ENCODE data around the gene NCKAP5. TPM values are rescaled to one million over a fixed set of nuclear protein-coding genes. Genes with fewer than 3 reads are reported as not detected.
"Not testable (repeated sequence)": the region's sequence is repeated elsewhere in the genome, so short reads cannot be mapped to it uniquely, and the experiment has no call there.

Gene NCKAP5
- total RNA-seq, 1 donor from 2014 or later, result under 0.01 TPM

DNA sequence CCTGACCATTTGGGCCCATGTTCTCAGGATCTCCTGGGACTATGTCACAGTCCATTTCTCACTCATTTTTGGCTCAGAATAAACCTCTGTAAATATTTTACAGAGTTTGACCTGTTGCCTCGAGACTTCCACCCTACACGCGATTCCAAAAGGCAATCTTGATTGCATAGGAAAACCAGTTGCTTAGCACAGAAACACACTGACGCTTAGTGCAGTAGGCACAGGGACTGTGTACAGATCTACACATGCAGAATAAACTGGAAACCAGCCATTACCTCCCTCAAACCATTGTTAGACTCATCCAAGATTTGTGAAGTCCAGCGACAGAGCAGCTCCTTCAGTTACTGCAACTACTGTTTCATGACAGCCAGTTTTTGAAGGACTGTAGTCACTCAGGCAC, 73.0 kb downstream of the NCKAP5 start:
- no peak for DNase-seq

DNA sequence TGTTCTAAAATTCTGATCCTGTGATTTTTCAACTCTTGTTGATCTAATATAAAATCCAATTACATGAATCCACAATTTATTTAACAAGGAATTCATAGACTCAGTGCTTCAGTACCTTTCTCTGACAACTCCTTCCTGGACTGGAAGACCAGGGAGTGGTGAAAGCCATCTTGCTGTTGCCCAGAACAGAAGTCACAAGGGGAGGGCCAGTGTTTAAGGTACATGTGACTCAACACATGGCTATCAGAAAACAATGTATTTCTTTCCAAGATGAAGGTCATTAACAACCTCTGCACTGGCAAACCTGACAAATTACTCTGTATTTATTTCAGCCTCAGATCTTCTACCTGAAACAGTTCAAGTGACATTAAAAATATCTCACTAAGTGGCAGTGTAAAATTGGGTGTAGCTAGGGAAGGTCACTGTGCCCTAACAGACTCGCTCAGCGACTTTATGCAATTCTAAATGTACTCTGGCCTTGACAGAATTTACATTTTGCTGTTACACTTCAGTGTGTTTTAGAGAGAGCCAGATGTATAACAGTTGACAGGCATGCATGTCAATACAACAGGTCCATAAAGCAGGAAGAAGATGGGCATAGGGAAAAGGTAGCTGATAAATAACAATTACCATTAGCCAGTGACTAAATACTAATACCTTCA, 75.4 kb downstream of the NCKAP5 start:
- no peak for DNase-seq

DNA sequence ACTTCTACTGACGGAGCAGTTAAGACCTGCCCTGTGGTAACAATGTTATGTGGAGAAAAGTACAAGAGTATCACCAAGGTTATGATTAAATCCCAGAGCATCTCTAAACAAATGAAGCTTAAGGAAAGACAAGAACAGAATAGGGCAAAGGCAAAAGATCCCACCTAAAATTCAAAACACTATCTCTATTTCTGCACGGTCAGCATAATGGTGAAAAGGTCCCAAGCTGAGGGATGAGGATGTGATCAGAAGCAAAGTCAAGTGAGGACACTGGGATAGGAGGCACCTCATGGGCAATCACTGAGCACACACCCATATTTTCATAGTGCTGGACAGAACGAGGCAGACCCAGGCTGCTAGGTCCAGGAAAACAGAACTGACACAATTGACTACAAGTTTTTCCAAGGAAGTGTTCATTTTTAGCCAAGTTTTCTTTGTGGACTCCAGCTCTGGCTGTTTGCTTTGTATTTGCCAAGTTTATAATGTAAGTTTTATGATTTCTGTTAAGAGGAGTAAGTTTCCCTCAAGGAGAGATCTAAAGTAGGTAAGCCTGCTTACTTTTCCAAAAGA, 77.8 kb downstream of the NCKAP5 start:
- DNase-seq, result no peak

DNA sequence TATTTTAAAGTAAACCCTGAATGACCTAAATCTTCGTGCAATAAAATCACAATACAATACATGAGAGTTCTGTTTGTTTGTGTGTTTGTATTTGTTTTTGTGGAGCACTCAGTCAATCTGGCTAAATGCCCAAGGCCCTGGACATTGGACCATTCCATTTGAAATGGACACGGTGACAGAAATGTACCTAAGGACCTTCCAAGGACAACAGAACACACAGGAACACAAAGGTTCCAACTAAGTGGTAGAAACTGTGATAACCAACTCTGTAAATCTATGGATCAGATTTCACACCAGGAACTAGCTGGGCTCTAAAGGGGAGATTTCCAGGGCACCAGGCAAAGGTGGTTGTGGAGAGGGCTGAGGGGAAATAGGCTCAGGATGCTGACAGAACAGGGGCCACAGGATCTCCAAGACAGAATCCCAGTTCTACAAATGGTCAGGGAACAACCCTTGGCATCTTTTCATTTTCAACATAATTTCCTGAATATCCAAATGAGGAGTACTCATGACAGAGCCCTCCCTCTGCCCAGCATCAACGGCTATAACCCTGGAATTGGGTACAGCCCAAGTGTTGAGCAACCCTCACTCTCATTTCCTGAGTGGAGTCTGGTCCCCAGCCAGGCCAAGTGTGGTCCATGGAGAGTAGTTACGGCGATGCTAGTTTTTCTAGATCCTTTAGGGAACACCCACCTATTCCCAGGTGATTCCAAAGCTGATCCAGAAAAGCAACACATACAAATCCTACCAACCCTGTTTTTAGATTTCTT, 78.4 kb downstream of the NCKAP5 start:
- no peak for DNase-seq

DNA sequence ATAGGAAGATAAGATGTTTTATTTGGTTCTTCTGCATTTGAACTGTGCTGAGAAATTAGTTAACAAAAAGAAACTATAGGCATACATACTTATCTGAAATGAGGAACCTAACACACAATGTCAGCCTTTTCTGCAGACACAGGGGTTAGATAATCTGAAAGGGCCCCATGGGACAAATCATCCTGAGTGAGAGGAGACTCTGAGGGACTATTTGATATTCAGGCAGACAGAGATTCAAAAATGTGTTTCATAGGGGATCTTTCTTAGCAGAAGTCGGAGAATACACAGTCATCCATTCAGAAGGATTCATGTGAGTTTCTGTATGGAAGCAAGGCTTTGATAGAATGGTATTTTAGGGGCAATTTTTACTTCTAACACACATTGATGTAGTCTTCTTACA, 79.1 kb downstream of the NCKAP5 start:
- DNase-seq, result no peak

DNA sequence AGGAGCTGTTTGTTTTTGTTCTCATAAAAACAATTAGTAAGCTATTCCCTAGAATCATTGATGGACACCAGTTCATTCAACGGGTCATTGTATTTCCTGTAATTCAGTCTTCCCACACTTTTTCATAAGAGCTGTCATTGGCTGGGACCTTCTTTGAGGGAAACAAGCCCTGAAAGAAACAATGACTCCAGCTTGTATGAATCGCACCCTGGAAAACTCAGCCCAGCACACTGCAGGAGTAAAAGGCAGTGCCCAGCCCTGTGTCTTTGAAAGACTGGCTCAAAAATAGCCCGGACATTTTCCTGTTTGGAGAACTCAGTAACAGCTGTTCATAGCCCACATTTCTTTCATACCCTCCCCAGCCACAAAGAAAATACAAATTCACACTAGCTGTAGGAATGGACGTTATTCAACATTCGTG, 81.5 kb downstream of the NCKAP5 start:
- DNase-seq, result peak; percentile 44

DNA sequence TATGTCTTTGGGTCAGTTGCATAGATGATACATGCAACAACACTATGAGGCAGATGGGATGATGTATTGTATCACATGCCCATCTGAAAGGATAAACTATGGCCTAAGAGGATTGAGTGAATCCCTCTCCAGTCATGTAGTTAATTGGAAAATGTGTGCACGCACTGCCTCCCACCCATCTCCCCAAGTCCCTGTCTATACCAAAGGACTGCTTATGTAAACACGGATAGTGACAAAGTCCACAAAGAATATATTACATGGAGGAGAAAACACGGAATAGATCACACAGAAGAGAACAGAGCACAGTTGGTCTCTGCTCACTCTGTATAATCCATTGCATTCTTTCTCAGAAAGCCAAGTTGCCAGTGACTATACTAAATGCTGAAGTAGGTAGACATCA, 82.4 kb downstream of the NCKAP5 start:
- no peak for DNase-seq

DNA sequence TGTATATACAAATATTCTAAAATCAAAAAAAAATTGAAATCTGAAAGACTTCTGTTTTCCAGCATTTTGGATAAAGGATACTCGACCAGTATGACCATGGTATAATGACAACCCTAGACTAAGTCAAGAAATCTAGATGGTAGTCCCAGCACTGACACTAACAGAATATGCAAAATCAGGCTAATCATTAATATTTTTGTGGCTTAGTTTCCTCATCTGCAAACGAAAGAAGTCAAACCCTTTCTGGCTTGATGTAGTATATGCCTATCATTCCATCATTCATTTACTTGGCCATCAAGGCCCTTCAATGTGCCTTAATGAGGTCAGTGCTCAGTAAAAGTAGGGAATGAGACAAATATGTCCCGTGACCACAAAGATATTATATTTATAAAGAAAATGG, 83.5 kb downstream of the NCKAP5 start:
- DNase-seq, result no peak

DNA sequence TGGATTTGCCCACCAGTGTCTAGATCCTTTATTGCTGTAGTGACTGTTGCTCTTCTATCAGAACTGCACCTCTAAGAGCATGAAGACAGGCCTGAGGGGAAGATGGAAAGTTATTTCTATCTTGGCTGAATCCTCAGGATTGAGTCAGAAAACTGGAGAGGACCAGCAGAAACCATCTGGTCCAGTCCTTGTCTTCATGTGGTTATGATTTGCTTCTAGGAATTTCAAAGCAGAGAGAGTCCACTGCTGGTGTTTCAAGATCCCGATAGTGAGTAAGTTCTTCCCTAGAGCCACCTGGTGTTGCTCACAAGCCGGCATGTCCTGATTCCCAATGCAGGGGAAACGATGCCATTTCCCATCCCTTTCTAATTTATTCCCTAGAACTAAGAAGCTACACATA, 84.2 kb downstream of the NCKAP5 start:
- DNase-seq, result no peak

DNA sequence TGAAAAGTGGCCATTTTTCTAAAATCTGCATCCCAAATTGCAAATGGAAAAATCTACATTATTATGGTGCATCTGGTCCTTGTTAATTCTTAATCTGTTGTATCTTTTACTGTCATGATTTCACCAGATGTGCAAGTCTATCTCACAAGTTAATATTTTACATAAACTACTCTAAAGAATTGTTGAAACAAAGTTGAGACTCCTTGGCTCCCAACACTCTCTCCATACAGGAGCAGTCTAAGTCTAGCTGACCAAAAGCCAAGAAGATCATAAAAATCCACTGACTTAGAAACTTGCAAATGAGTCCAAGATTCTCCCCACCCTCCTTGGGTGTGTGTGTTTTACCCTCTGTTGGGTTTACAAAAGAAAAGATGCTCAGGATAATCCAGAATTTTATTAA, 85.1 kb downstream of the NCKAP5 start:
- no peak for DNase-seq

DNA sequence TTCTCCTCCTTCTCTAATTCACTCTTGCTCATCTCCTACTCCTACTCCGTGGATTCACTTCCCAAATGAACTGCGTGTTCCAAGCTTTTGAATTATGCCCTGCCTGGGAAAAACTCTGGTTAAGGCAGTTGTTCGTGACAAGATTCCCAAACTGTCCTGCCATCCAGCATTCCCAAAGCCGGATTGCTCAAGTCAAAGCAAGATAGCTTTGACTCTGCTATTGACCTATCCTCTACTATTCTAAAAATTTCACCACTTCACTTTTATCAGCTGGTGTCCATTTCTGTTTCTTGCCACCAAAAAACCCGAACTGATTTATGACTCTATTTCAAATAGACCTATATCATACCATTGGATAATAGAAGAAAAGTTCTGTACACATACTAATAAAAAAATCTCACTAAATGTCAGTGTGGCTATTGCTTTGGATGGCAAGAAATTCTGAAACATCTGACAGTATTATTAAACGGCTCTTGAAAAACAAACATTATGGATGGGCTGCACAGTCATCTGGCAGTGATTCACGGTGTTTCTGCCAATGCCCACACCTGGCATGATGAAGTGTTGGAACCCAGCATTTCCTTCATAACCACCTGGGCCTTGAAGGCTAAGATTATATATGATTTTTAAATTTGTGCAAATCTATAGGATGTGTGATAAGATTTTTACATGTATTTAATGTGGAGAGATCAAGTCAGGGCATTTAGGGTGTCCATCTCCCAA, 87.4 kb downstream of the NCKAP5 start:
- no peak for DNase-seq

DNA sequence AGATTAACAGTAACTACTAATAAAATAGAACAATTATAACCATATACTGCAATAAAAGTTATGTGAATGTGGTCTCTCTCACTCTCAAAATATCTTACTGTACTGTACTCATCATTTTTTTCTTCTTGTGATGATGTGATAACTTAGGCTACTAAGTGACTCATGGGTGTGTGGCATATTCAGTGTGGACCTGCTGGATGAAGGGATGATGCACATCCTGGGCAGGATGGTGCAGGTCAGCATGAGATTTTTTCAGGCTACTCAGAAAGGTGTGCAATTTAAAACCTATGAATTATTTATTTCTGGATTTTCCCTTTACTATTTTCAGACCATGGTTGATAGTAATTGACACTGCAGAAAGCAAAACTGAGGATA, 90.7 kb downstream of the NCKAP5 start:
- DNase-seq, result no peak

DNA sequence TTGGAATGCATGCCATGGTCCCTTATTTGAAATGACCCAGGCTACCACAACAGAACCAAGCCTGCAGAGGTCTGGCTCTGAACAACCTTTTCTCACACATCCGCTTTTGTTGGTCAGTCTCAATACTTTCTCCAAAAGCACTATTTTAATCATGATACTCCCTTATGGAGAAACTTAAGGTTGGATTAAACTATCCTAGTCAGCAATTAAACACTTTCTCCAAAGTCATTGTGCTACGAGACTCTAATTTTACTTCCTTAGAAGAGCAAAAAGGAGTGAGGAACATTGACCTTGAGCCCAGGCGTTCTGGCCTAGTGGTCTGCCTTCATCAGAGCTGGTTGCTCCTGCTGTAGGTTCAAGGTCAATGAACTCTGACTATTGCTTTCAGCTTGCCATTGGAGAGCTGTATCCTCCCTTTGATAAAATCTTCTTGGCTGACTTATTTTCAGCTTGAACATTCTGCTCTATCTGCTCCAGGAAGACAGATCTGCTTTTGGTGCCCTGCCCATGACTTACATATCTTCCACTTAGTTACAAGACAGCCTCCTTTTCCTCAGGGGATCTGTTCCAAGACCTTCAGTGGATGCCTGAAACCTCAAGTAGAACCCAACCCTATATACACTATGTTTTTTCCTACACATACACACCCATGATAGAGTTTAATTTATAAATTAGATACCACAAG, 91.2 kb downstream of the NCKAP5 start:
- DNase-seq, result no peak

DNA sequence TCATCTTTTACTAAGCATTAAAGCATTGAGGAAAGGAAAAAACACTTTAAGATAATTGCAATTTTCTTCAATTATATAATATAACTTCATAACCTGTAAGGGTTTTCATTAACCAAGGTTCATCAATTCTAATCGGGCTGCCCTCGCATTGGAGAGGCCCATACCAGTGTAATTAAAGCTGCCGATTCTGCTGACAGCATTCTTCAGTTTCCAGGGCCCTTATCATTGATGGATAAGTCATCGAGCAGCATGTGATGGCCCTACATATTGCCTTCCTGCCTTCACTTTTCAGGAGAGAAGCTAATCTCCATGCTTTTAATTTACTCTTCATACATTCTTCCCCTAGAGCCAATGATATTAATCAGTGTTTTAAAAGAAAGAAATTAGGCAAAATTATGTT, 92.0 kb downstream of the NCKAP5 start:
- DNase-seq, result no peak

DNA sequence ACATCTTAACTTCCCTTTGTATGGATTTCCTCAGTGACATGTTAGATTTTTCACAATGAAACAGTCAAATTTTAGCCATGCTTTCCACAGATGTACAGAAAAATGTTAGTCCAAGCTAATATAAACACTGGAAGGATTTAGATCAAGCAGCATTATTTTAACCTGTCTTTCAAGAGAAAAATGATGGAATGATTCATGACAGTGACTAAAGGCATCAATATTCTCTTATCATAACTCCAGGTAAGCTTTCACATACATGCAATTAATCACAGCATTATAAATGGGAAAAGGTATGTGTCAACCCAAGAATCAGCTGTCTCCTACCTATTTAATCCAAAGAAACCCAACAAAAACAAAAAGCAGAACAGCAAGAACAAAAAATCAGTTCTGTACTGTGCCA, 92.7 kb downstream of the NCKAP5 start:
- no peak for DNase-seq

DNA sequence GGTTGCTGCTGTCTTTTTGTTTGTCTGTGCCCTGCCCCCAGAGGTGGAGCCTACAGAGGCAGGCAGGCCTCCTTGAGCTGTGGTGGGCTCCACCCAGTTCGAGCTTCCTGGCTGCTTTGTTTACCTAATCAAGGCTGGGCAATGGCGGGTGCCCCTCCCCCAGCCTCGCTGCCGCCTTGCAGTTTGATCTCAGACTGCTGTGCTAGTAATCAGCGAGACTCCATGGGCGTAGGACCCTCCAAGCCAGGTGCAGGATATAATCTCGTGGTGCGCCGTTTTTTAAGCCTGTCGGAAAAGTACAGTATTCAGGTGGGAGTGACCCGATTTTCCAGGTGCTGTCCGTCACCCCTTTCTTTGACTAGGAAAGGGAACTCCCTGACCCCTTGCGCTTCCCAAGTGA, 97.8 kb downstream of the NCKAP5 start:
- not testable (repeated sequence) for DNase-seq

DNA sequence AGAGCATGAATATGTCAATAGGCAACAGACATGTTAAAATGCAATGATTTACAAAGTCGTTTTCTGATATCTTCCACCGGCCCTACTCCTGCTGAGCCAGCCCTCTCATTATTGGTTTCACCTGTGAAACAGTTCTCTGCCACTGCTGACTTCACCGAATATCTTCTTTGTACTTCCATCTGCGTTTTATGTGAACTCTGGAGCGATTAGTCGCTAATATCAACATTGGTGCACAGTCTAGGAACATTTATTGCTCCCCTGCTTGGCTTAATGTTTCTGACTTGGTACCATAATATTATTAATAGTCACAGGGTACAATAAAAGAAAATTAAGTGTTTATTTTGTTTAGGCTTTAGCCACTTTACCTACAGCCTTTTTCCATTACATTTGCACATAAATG, 105.5 kb downstream of the NCKAP5 start:
- no peak for DNase-seq

DNA sequence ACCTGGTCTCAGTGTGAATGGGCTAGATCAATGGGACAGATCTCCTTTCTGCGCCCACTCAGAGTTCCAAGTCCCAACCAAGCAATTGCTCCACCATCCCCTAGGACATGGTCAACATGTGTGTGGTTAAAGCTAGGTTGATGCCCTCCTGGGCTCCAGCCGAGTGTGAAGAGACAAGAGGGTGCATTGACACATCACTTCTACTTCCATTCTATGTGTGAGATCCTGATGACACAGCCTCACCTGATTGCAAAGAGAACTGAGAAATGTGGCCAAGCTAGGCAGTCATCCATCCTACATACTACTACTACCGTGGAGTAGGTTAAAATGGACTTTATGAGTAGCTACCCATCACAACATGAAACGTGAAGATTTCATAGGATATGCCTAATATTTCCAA, 106.8 kb downstream of the NCKAP5 start:
- DNase-seq, result no peak

DNA sequence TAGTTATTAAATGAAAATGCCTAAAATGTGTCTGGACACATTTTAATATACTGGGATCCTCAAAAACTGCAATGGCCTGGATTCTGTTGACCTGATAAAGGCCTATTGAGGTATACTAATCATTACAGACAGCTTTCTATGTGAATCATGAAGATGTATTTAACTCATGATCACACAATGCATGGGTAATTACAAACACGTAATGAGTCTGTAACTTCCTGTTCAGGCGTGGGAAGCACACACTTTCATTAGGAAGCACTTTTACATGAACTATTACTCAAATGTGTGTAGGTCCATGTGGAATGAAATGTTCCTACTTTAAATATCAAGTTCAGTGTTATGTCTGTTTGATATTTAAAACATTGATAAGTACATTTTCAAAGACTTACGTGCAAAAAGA, 108.7 kb downstream of the NCKAP5 start:
- DNase-seq, result peak; percentile 75

DNA sequence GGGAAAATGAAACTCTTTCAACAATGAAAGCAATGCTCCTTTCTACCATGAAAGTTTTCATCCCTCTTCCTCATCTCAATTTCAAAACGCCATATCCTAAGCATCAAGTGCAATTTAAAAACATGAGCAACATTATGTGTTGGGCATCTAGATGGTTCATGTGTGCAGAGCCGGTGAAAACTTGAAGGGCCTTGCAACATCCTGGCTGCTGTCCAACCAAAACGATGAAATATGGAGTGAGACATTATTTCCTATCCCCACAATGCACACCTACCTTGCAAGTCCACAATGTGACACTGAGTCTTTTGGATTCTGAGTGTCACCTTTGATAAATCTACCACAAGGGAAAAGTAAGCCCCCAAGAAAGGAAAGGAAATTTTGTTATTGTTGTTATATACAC, 110.0 kb downstream of the NCKAP5 start:
- peak; percentile 28 for DNase-seq

DNA sequence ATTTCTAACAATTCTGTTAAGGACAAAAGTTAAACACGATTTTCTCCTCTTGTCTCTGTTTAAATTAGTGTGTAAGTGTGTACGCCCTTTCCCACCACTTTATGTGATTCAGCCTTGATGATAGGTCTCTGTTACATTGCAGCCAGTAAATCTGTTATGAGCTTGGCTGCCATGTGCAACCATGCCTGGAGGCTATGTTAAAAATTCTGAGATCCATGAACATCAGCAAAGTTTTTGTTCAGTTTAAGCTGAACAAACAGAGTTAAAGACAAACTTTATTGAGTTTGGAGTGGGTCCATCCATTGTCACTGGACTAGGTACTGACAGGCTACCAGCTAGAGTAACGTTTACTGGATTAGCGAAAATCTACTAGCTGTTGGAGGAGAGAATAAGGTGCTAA, 110.4 kb downstream of the NCKAP5 start:
- no peak for DNase-seq

DNA sequence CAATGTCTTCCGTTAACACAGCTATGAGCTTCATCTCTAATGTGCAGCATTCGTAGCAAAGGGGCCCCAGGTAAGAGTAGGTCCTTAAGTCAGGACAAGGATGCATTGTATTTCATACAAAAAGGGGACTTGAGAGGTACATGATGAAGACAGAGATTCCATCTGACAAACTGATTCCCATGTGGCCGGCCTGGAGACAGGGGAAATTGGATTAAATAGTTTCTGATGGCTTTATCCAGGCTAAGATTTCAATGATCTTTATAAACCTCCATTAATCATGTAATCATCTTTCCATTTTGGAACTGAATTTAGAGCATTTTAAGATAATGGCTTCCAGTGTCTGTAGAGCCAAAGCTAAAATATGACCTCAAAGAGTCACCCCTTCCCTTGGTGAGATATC, 111.3 kb downstream of the NCKAP5 start:
- no peak for DNase-seq

DNA sequence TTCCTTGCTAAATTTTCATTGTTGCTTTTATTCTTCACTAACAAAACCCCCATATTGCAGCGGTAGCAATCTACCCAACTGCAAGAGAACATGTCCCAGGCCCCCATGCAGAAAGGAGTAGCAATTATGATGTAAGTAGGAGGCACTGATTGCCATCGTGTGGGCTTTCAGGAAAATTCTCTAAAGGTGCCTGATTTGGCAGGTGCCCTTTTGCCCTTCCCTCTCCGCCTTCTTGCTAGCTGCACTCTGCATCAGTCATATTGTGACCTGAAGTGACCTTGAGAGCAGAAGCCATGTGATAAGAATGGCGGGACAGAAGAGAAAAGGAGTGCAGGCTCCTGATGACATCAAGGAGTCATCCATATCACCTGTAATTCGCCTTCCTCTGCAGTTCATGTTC, 112.1 kb downstream of the NCKAP5 start:
- DNase-seq, result no peak
